Central memory CD4-positive, alpha-beta T cell (primary cell): ENCODE measurements around the gene STARD6.
A peak's percentile ranks its signal among the peaks of the same experiment; 100 is the strongest.
"Not testable (repeated sequence)": the region's sequence is repeated elsewhere in the genome, so short reads cannot be mapped to it uniquely, and the experiment has no call there.

Experiments used
- DNase-seq: peaks from one replicate; pipeline ENCODE4 v3.0.0; 2022

STARD6 gene

DNA sequence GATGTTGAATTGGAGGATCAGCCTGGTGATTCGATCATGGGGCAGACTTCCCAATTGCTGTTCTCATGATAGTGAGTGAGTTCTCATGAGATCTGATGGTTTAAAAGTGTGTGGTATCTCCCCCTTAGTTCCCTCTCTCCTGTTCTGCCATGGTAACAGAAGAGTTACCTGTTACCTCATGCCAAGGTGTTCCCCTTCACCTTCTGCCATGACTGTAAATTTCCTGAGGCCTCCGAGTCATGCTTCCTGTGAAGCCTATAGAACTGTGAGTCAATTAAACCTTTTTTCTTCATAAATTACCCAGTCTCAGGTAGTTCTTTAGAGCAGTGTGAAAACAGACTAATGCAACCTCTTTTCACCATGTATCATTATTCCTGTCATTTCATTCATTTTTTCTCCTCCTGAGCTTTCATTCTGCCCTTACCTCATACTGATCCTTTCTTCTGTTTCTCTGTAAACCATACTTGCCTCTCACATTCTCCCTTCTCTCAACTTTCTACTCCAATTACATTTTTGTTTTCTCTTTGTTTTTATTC, 22.0 kb downstream of the STARD6 start:
- no peak for DNase-seq

- DNase-seq, result no peak
Measured at GRCh38 chr18:54330768-54331548, 26.7 kb downstream of the STARD6 start.

GRCh38 chr18:54329787-54330186, 27.9 kb downstream of the STARD6 start:
- DNase-seq, result no peak

- no peak for DNase-seq
Measured at GRCh38 chr18:54327818-54328217, 29.8 kb downstream of the STARD6 start.

DNA sequence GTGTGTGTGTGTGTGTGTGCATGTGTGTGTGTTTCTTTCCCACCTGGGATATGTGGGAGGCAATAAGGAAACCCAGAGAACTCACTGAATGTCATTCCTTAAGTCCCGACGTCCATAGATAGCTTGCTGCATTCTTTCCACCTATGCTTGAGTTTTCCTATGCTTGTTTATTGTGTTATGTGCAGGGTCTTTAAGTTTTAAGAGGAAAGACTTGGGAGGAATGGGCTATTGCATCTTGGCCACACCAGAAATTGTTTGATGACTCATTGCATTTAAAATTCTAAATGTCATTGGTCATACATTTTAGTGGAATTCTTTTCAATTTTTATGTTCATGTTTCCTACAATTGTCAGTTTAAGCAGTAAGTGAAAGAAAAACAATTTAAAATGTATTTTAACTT, 33.7 kb downstream of the STARD6 start:
- DNase-seq, result no peak

- DNase-seq, result no peak
Measured at GRCh38 chr18:54323561-54323960, 34.1 kb downstream of the STARD6 start.

DNA sequence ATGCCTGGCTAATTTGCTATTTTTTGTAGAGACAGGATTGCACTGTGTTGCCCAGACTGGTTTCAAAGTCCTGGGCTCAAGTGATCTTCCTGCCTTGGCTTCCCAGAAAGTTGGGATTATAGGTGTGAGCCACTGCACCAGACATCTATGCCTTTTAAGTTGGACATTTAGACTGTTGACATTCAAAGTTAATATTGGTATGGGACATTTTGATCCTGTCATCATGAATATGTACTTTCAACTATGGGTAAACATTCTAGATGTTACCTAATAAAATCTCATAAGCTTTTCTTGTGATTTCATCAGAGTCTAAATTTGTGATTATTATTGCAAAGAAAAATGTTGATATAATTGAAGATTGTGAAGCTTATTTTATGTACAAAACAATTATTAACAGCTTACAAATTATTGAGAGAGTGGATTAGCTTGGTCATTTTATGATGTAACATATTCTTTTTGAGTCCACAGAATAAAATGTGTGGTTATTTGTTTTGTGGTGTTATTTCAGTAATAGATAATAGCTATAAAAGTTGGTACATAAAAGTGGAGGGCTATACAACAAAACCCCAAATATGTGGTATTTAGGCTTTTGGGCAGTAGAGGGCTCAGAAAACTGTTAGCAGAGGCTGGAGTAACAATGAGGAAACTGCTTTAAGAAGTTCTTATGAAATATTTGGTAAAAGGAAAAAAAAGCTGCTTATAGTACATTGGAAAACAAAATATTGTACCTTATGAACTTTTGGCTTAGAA, 41.4 kb downstream of the STARD6 start:
- DNase-seq, result no peak

DNA sequence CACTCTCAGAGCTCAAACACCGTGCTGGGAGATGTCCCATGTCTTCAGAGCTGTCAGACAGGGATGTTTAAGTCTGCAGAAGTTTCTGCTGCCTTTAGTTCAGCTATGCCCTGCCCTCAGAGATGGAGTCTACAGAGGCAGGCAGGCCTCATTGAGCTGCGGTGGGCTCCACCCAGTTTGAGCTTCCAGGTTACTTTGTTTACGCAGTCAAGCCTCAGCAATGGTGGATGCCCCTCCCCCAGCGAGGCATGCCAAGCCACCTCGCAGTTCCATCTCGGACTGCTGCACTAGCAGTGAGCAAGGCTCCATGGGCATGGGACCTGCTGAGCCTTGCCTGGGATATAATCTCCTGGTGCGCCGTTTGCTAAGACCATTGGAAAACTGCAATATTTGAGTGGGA, 48.1 kb downstream of the STARD6 start:
- DNase-seq, result not testable (repeated sequence)

DNA sequence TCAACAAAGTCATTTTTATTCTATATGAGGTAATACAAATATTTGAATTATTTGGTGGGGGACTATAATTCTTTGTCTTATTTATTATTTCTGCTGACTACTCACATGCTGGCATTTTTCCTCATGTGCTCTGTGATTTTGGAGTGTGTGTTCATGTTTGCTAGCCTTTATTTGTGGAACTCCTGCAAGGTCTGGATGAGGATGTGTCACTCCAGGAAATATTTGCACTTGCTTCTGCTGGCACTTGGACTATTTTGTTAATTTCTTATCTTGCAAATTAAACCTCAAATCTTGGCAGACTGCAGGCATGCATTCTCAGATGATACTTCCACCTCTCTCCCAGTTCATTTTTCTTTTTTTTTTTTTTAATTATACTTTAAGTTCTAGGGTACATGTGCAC, 54.2 kb downstream of the STARD6 start:
- no peak for DNase-seq

DNA sequence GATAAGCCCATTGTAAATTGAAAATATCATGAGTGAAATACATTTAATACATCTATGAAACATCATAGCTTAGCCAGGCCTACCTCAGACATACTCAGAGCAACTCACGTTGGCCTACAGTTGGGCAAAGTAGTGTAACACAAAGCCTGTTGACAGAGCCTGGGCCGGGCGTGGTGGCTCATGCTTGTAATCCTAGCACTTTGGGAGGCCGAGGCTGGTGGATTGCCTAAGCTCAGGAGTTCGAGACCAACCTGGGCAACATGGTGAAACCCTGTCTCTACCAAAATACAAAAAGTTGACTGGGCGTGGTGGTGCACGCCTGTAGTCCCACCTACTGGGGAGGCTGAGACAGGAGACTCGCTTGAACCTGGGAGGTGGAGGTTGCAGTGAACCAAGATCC, 58.7 kb downstream of the STARD6 start:
- not testable (repeated sequence) for DNase-seq

GRCh38 chr18:54296062-54296461, 61.6 kb downstream of the STARD6 start:
- no peak for DNase-seq

- DNase-seq, result no peak
Measured at GRCh38 chr18:54294274-54294673, 63.4 kb downstream of the STARD6 start.

DNA sequence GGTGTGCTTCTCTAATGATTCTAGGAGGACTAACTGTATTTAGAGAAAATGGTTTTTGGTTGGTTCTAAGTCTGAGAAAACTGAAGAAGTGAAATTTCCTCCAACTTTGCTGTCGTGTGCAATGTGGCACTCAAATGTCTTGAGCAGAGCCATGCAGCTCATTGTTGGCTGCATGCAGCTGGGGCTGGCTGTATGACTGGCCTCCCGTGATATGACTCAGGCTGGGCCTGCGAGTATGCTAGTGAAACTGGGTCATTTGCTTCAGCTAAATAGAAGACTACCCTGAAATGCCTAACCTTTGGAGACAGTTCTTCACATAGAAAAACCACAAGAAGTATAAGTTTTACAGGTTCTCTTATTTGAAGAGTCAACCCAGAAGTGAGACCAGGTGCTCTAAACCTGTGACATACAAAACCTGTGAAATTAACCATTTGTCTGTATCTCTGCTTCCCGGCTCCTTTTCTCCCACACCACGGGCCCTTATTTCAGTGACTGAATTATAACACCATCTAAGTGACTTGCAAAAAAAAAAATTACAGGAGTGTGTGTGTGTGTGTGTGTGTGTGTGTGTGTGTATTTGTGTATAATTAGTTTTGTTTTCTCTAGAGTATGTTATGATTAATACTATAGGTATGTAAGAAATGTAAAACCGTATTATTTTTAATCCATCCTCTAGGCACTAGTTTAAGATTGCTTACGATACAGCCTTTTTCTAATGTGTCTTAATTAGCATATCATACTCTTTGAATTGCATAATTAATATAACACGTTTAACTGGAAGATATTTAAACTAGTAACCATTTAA, 72.5 kb downstream of the STARD6 start:
- DNase-seq, result peak; percentile 9

DNA sequence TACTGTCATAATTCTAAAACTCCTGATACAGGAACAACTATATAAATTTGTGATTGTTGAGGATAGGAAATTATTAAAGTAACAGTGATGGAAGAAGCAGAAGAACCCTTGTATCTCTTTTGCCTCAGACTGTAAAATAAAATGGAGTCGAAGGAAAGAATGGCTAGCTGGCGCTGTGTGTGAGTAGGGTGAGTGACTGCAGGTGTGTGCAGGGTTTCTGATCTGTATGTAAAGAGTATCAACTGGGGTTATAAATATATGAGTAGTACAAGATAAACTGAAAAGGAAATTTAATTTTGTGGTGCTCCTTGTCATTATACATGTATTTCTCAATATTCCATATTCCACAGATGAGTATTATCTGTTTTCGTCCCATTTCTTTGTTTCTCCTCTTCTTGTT, 73.1 kb downstream of the STARD6 start:
- no peak for DNase-seq

- no peak for DNase-seq
Measured at GRCh38 chr18:54280220-54280569, 77.5 kb downstream of the STARD6 start.

DNA sequence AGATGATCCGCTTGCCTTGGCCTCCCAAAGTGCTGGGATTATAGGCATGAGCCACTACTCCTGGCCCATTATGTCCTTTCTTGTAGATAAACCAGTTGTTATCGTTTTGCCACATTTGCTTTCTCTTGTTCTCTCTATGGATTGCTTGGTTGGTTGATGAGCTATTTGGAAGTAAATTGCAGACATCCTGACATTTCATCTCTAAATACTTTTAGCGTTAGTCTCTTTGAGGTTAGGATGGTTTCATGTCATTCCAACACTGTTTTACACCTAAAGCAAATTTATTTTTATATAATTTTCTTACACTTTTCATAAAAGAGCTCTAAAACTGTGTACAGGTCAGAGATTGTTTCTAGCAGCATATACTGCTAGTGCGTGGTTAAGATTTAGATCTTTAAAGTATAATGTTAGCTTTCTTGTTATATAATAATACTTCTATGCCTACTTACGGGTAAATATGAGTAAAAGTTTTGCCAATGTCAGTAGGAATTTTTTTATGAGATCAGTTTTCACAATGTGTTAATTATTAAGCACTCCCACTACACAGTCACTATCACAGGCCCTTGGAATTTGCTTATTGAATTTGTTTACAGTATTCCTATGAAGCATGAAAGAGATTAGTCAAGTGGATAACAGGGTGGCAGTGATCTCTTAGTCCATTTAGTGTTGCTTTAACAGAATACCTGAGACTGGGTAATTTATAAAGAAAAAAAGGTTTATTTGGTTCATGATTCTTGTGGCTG, 78.0 kb downstream of the STARD6 start:
- DNase-seq, result no peak

DNA sequence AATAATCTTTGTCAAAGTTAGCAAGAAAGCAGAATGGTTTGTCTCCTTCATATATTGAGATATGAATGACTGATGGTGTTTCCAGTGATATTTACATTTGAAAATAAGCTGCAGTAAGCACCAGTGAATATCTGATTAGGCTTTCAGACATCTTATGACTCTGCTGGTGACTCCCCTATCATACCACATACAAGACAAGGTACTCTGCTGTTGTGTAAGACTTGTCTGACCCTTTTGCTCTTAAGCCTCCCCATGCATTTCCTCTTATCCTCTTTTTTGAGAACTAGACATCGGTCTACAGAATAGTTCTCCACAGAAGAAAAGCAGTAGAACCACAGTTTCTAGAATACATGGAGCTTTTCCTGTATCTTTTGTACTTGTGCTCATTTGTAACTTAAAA, 79.0 kb downstream of the STARD6 start:
- no peak for DNase-seq

- DNase-seq, result no peak
Measured at GRCh38 chr18:54277899-54278298, 79.8 kb downstream of the STARD6 start.
